OCI-LY7 (cell line): Measurements from ENCODE around the gene ADAM11. TPM values are rescaled to one million over a fixed set of nuclear protein-coding genes. Genes with fewer than 3 reads are reported as not detected.
"Not testable (repeated sequence)": the region's sequence is repeated elsewhere in the genome, so short reads cannot be mapped to it uniquely, and the experiment has no call there.

Source experiments
- BruUV-seq: library from RNA; stranded (reverse); fragments of 400-500 nt; replicated peaks from 2 replicates; lab custom pipeline; 2021; lab: Mats Ljungman, UMichigan
- CTCF ChIA-PET: fragments of 300-600 bp; sonication (Branson Sonifier 250); formaldehyde crosslinking; loops from one replicate; lab custom pipeline; 2022; ENCODE audit warnings: antibody characterized with exemption; ENCODE audit not compliant: unreplicated experiment; lab: Charles Lee
- POLR2A ChIA-PET: fragments of 300-600 bp; sonication (Branson Sonifier 250); formaldehyde crosslinking; loops from one replicate; lab custom pipeline; 2022; ENCODE audit warnings: antibody characterized with exemption; lab: Charles Lee
- DNase-seq: peaks from one replicate; pipeline ENCODE4 v3.0.0-alpha.2; 2015; ENCODE audit warnings: low spot score
- H2AFZ ChIP-seq: fragments of 200-600 bp; sonication (generic), shearing (Covaris generic); 2 replicates; pipeline ENCODE4 v1.6.1; 2014; ENCODE audit warnings: mild to moderate bottlenecking, antibody characterized with exemption, low read length, moderate library complexity
- H3K27ac ChIP-seq: fragments of 200-600 bp; sonication (generic); 2 replicates; pipeline ENCODE4 v1.5.1; 2014; ENCODE audit warnings: mixed run types, low read depth, mild to moderate bottlenecking, moderate library complexity, low read length, inconsistent platforms; ENCODE audit not compliant: poor library complexity, severe bottlenecking
- H3K36me3 ChIP-seq: fragments of 200-600 bp; sonication (generic); 2 replicates; pipeline ENCODE4 v1.6.1; 2014; ENCODE audit warnings: mild to moderate bottlenecking, antibody characterized with exemption, low read length, moderate library complexity, mixed read lengths; ENCODE audit not compliant: insufficient read depth
- H3K4me1 ChIP-seq: fragments of 200-600 bp; sonication (generic); 2 replicates; pipeline ENCODE4 v1.5.1; 2014; ENCODE audit warnings: mild to moderate bottlenecking, low read length; ENCODE audit not compliant: insufficient read depth, poor library complexity, severe bottlenecking
- H3K4me2 ChIP-seq: fragments of 200-600 bp; sonication (generic); 2 replicates; pipeline ENCODE4 v1.6.1; 2014; ENCODE audit warnings: mild to moderate bottlenecking, low read length
- H3K4me3 ChIP-seq: fragments of 200-600 bp; sonication (generic); 2 replicates; pipeline ENCODE4 v1.5.1; 2014; ENCODE audit warnings: mild to moderate bottlenecking, low read depth, low read length; ENCODE audit not compliant: poor library complexity, severe bottlenecking
- H3K79me2 ChIP-seq: fragments of 200-600 bp; sonication (generic); 2 replicates; pipeline ENCODE4 v1.6.1; 2016; ENCODE audit warnings: low read depth, mild to moderate bottlenecking, low read length, moderate library complexity, mixed read lengths; ENCODE audit not compliant: insufficient read depth
- H3K9me2 ChIP-seq: fragments of 200-600 bp; sonication (generic); 2 replicates; pipeline ENCODE4 v1.6.1; 2016; ENCODE audit warnings: mild to moderate bottlenecking, low read length, mixed read lengths; ENCODE audit not compliant: insufficient read depth
- H3K9me3 ChIP-seq: fragments of 200-600 bp; sonication (generic); 2 replicates; pipeline ENCODE4 v1.6.1; 2014; ENCODE audit warnings: mild to moderate bottlenecking, mixed run types, low read length, mixed read lengths
- H4K20me1 ChIP-seq: fragments of 200-600 bp; sonication (generic); 2 replicates; pipeline ENCODE4 v1.6.1; 2014; ENCODE audit warnings: mild to moderate bottlenecking, antibody characterized with exemption, low read length, moderate library complexity, mixed read lengths; ENCODE audit not compliant: insufficient read depth
- EZH2phosphoT487 ChIP-seq: fragments of 200-600 bp; sonication (generic); IDR thresholded peaks from 2 replicates; pipeline ENCODE4 v1.6.1; 2018; ENCODE audit warnings: low read depth, borderline replicate concordance, mild to moderate bottlenecking, mixed run types, antibody characterized with exemption, low read length, moderate library complexity, mixed read lengths
- intact Hi-C: fragments of 100-400 bp; cut with micrococcal nuclease; formaldehyde crosslinking; loops from one replicate; pipeline ENCODE4 v1.10.0; 2022; ENCODE audit not compliant: unreplicated experiment
- total RNA-seq, 2 experiments: library from RNA; depleted of rRNA in 1 of 2; stranded (reverse); fragments of >200 nt in 1 of 2; shearing (Covaris generic) in 1 of 2; gene quantifications; 2 replicates each; pipeline ENCODE4 v1.2.3, GENCODE V29; 2014 to 2022
- TF ChIP-seq, protein P1 (sequence below): fragments of 200-600 bp; sonication (generic); conservative IDR thresholded peaks from 2 replicates; pipeline ENCODE4 v1.5.1; 2014; ENCODE audit warnings: mild to moderate bottlenecking, antibody characterized with exemption, low read length, moderate library complexity, mixed read lengths

ADAM11 gene
- total RNA-seq, 2 experiments from 2014 or later, result 1.1 to 3.3 TPM

GRCh38 chr17:44745301-44745700, 13.5 kb upstream of the ADAM11 start:
- Histone ChIP-seq H4K20me1 (no peaks in the 10 kb centered on the region), H3K9me2 (no peaks in the 10 kb centered on the region), H3K4me1 (no peaks in the 10 kb centered on the region), H3K79me2 (no peaks in the 10 kb centered on the region), H3K27ac (no peak overlapping the region), H3K4me2 (no peak overlapping the region), H3K4me3 (no peak overlapping the region), H3K36me3 (peaks cover 37% of the 10 kb centered on the region), H2AFZ (no peak overlapping the region), H3K9me3 (no peaks in the 10 kb centered on the region)
- intact Hi-C loops, result no loop called here
- no peak for DNase-seq
- CTCF ChIA-PET, result no interaction called here
- TF ChIP-seq, protein P1, sequence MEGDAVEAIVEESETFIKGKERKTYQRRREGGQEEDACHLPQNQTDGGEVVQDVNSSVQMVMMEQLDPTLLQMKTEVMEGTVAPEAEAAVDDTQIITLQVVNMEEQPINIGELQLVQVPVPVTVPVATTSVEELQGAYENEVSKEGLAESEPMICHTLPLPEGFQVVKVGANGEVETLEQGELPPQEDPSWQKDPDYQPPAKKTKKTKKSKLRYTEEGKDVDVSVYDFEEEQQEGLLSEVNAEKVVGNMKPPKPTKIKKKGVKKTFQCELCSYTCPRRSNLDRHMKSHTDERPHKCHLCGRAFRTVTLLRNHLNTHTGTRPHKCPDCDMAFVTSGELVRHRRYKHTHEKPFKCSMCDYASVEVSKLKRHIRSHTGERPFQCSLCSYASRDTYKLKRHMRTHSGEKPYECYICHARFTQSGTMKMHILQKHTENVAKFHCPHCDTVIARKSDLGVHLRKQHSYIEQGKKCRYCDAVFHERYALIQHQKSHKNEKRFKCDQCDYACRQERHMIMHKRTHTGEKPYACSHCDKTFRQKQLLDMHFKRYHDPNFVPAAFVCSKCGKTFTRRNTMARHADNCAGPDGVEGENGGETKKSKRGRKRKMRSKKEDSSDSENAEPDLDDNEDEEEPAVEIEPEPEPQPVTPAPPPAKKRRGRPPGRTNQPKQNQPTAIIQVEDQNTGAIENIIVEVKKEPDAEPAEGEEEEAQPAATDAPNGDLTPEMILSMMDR, result 0 out of 2 replicates have a peak, but pooled peaks have one; percentile 12
- TF ChIP-seq EZH2phosphoT487, result no peak
- BruUV-seq, result no TSS peak
- POLR2A ChIA-PET, result no interaction called here

- H3K4me3 ChIP-seq, H3K27ac ChIP-seq, H3K79me2 ChIP-seq, H3K4me2 ChIP-seq, POLR2A ChIA-PET, H2AFZ ChIP-seq, H3K4me1 ChIP-seq, H3K9me3 ChIP-seq, H4K20me1 ChIP-seq, CTCF ChIA-PET, H3K9me2 ChIP-seq, intact Hi-C loops, BruUV-seq, DNase-seq: not testable (repeated sequence)
- peaks cover 39% of the 10 kb centered on the region for H3K36me3 ChIP-seq
These were observed 13.1 kb upstream of the ADAM11 start for GRCh38 chr17:44745738-44746137.

DNA sequence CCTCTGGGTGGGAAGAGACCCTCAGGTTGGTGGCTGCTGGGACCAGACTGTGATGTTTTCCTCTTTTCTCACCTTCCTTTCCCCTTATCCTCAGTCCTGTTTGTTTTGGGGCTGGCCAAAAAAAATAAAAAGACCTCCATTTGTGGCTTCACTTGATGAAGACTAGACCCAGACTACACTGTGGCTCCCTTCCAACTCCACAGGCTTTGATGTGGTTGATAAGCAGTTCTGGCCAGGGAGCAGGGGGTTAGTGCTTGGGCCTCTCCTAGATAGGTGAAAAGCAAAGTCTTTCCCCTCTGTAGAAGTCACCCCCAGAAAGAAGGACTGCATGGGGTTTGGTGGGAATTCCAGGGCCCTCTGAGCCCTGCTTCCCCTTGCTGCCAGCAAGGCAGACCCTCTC, 11.2 kb upstream of the ADAM11 start:
- CTCF ChIA-PET, result no interaction called here

More for the DNA sequence above, 11.2 kb upstream of the ADAM11 start:
- H4K20me1 ChIP-seq, result no peaks in the 10 kb centered on the region
- no peaks in the 10 kb centered on the region for H3K9me2 ChIP-seq
- DNase-seq, result no peak
- intact Hi-C loops, result no loop called here
- peaks cover 40% of the 10 kb centered on the region for H3K36me3 ChIP-seq
- no peaks in the 10 kb centered on the region for H3K4me1 ChIP-seq
- BruUV-seq, result no TSS peak
- no peak overlapping the region for H3K4me2 ChIP-seq
- POLR2A ChIA-PET, result no interaction called here
- no peak overlapping the region for H2AFZ ChIP-seq
- no peaks in the 10 kb centered on the region for H3K79me2 ChIP-seq
- H3K27ac ChIP-seq, result no peak overlapping the region
- no peak for TF ChIP-seq EZH2phosphoT487
- TF ChIP-seq, protein P1, result no peak
- no peak overlapping the region for H3K4me3 ChIP-seq
- H3K9me3 ChIP-seq, result no peaks in the 10 kb centered on the region
